ENCODE data around the gene CLEC2D. TPM values are rescaled to one million over a fixed set of nuclear protein-coding genes. Genes with fewer than 3 reads are reported as not detected.
A peak's percentile ranks its signal among the peaks of the same experiment; 100 is the strongest.

The CLEC2D gene
- total and polyA plus RNA-seq, 10 of the 15 experiments (the other 5 are each of a cell fraction or from before 2014, with no cell fraction given): 4.6 to 29.8 (median 16.0) TPM

GRCh38 chr12:9701380-9702154, 32.1 kb downstream of the CLEC2D start:
- ChIA-PET CTCF (no interaction called here), POLR2A (interaction anchor here (0.6 kb wide), 1 partner anchor 13 kb away, joined by 3 read pairs; no protein-coding TSS in a partner anchor), SMC1A (ENCODE audit: uncharacterized antibody, unreplicated experiment) (interaction anchor here (1.0 kb wide), 1 partner anchor 67 kb away, joined by 3 read pairs; no protein-coding TSS in a partner anchor), RAD21 (ENCODE audit: unreplicated experiment) (interaction anchor here (2.2 kb wide), 1 partner anchor 371 kb away, joined by 5 read pairs; no protein-coding TSS in a partner anchor)
- 0% methylated on average over 1 of the region's 1 CpG for WGBS (ENCODE audit: insufficient coverage, insufficient replicate concordance, low lambda C conversion rate, missing lambda C conversion rate)
- Histone ChIP-seq H3K27me3 (replicated peaks in 1 of 2; ENCODE audit: control insufficient read depth in 2 of 2, insufficient read depth in 2 of 2, low read length in 1 of 2) (peaks cover 0 to 2% of the 10 kb centered on the region in 2 experiments; a peak in 1 of 4 replicates), H3K4me3 (no peak overlapping the region), H3K27ac (ENCODE audit: control insufficient read depth, insufficient read depth) (peak overlapping the region; percentile 42), H2AFZ (ENCODE audit: control insufficient read depth, low read depth, low read length) (no peak overlapping the region; the same call in 1 of the 2 replicates), H3K4me1 (ENCODE audit: control insufficient read depth, insufficient read depth, low read length) (peaks cover 24% of the 10 kb centered on the region), H3K9ac (ENCODE audit: control insufficient read depth, insufficient read depth, low read length) (peak overlapping the region; percentile 20; the same call in 1 of the 2 replicates), H3K4me2 (ENCODE audit: control insufficient read depth, insufficient read depth) (peak overlapping the region; percentile 57), H4K20me1 (ENCODE audit: control insufficient read depth, insufficient read depth) (no peaks in the 10 kb centered on the region), H3K79me2 (ENCODE audit: control insufficient read depth, insufficient read depth, low read length) (no peaks in the 10 kb centered on the region), H3K9me3 (replicated peaks; ENCODE audit: control insufficient read depth, insufficient read depth, low read length) (peaks cover 4% of the 10 kb centered on the region), H3K36me3 (ENCODE audit: control insufficient read depth in 2 of 2, insufficient read depth in 2 of 2, low read length in 1 of 2) (no peaks in the 10 kb centered on the region)
- no TSS peak for BruUV-seq (replicated peaks)
- intact Hi-C loops (cut with micrococcal nuclease; ENCODE audit: unreplicated experiment) (no loop called here), in situ Hi-C loops (cut with MboI) (no loop called here)
- FAIRE-seq (no peak), ATAC-seq (no peak), DNase-seq (ENCODE audit: low read depth, low spot score) (no peak)
- TF ChIP-seq HSF1 (IDR thresholded peaks at IDR 0.05; ENCODE audit: low read depth, low read length) (no peak), IKZF1 (conservative IDR thresholded peaks at IDR 0.05) (0 out of 2 replicates have a peak, but pooled peaks have one; percentile 28), POLR2AphosphoS2 (IDR thresholded peaks at IDR 0.05; ENCODE audit: low read depth, low read length) (0 out of 2 replicates have a peak, but pooled peaks have one; percentile 35), POLR2A (IDR thresholded peaks at IDR 0.05; ENCODE audit: low read depth, low read length) (peak; percentile 44; the same call in 1 of the 2 replicates)

Measured in GM12878 (cell line).